Skin epidermis (tissue), 12 donors: ENCODE data around the gene GPR84.
A peak's percentile ranks its signal among the peaks of the same experiment; 100 is the strongest.

Experiments used
- H3K27ac ChIP-seq, 21 experiments: fragments of 200-600 bp; sonication (generic) in 11 of 21; one replicate each; pipeline ENCODE4 v1.5.0; 2020; ENCODE audit warnings: mild to moderate bottlenecking in 3 of 21, inconsistent platforms in 2 of 21, moderate library complexity in 2 of 21
- H3K4me3 ChIP-seq, 7 experiments: fragments of 200-600 bp; sonication (generic) in 2 of 7; one replicate each; pipeline ENCODE4 v1.5.0; 2020; ENCODE audit warnings: inconsistent platforms in 2 of 7, mild to moderate bottlenecking in 2 of 7, moderate library complexity in 1 of 7

Gene GPR84

GRCh38 chr12:54338698-54339296, 25.5 kb downstream of the GPR84 start:
- no peak overlapping the region for H3K27ac ChIP-seq

GRCh38 chr12:54337854-54338650, 26.2 kb downstream of the GPR84 start:
- Histone ChIP-seq H3K4me3 (no peak overlapping the region), H3K27ac (peak overlapping the region in 7 of 21 experiments; percentile 1 to 43 (median 30))

More at GRCh38 chr12:54338698-54339296, 25.5 kb downstream of the GPR84 start:
- no peak overlapping the region for H3K4me3 ChIP-seq

GRCh38 chr12:54337280-54337842, 26.9 kb downstream of the GPR84 start:
- H3K27ac ChIP-seq: peak overlapping the region in 9 of 21 experiments; percentile 1 to 43 (median 27)

GRCh38 chr12:54333420-54334034, 30.8 kb downstream of the GPR84 start:
- H3K27ac ChIP-seq: no peak overlapping the region

More at GRCh38 chr12:54337280-54337842, 26.9 kb downstream of the GPR84 start:
- no peak overlapping the region for H3K4me3 ChIP-seq

GRCh38 chr12:54331461-54331860, 32.8 kb downstream of the GPR84 start:
- Histone ChIP-seq H3K4me3 (no peak overlapping the region), H3K27ac (peak overlapping the region in 1 of 21 experiments; percentile 3)

More at GRCh38 chr12:54333420-54334034, 30.8 kb downstream of the GPR84 start:
- H3K4me3 ChIP-seq: no peak overlapping the region

- H3K4me3 ChIP-seq: no peak overlapping the region
- H3K27ac ChIP-seq: peak overlapping the region in 3 of 21 experiments; percentile 21 to 65 (median 49)
Observed at GRCh38 chr12:54330442-54330841, 33.8 kb downstream of the GPR84 start.

- H3K4me3 ChIP-seq: no peak overlapping the region
- H3K27ac ChIP-seq: peak overlapping the region in 1 of 21 experiments; percentile 49
Observed at GRCh38 chr12:54329759-54330158, 34.5 kb downstream of the GPR84 start.

GRCh38 chr12:54328595-54329337, 35.5 kb downstream of the GPR84 start:
- Histone ChIP-seq H3K4me3 (no peak overlapping the region), H3K27ac (peak overlapping the region in 2 of 21 experiments; percentile 8 to 22)

- Histone ChIP-seq H3K27ac (peak overlapping the region in 20 of 21 experiments; percentile 68 to 96 (median 87)), H3K4me3 (peak overlapping the region; percentile 46 to 80 (median 70))
Observed at GRCh38 chr12:54325442-54326109, 38.7 kb downstream of the GPR84 start.

GRCh38 chr12:54324617-54325441, 39.5 kb downstream of the GPR84 start, which contains the start of gene COPZ1:
Gene COPZ1, plus strand, starts transcription at chr12:54325131. Its CDS starts 33 bp downstream, at chr12:54325164.
- Histone ChIP-seq H3K27ac (peak within 1 kb of the TSS in 20 of 21 experiments; percentile 68 to 96 (median 87)), H3K4me3 (peak within 1 kb of the TSS; percentile 46 to 80 (median 70))

- Histone ChIP-seq H3K4me3 (no peak overlapping the region), H3K27ac (no peak overlapping the region)
Observed at GRCh38 chr12:54321363-54321762, 42.9 kb downstream of the GPR84 start.
